NB4 (cell line): ENCODE data around the gene HADH.
A peak's percentile ranks its signal among the peaks of the same experiment; 100 is the strongest.
"Not testable (repeated sequence)": the region's sequence is repeated elsewhere in the genome, so short reads cannot be mapped to it uniquely, and the experiment has no call there.

ENCODE experiments used
- DNase-seq: peaks from one replicate; pipeline ENCODE4 v3.0.0; 2010; ENCODE audit warnings: low read depth
- H3K4me3 ChIP-seq: one replicate; pipeline ENCODE4 v1.5.1; 2011; ENCODE audit warnings: mild to moderate bottlenecking, low read depth, low read length, moderate library complexity
- MYC ChIP-seq: IDR thresholded peaks from 2 replicates; pipeline ENCODE4 v1.6.1; 2011; ENCODE audit warnings: low read depth, low read length
- POLR2A ChIP-seq: IDR thresholded peaks from 2 replicates; pipeline ENCODE4 v1.6.1; 2011; ENCODE audit warnings: mild to moderate bottlenecking; ENCODE audit not compliant: insufficient read length; ENCODE audit errors: extremely low read depth
- TF ChIP-seq, protein P1 (sequence below): IDR thresholded peaks from one replicate; pipeline ENCODE4 v1.5.1; 2012; ENCODE audit warnings: low read depth, low read length
- TF ChIP-seq, protein P2 (sequence below): IDR thresholded peaks from 2 replicates; pipeline ENCODE4 v1.6.1; 2011; ENCODE audit warnings: low read depth, low read length

The HADH gene

GRCh38 chr4:108007984-108008383 is 18.3 kb downstream of the HADH start:
- no peak overlapping the region for H3K4me3 ChIP-seq
- no peak for DNase-seq
- TF ChIP-seq MYC (no peak), POLR2A (no peak)

DNA sequence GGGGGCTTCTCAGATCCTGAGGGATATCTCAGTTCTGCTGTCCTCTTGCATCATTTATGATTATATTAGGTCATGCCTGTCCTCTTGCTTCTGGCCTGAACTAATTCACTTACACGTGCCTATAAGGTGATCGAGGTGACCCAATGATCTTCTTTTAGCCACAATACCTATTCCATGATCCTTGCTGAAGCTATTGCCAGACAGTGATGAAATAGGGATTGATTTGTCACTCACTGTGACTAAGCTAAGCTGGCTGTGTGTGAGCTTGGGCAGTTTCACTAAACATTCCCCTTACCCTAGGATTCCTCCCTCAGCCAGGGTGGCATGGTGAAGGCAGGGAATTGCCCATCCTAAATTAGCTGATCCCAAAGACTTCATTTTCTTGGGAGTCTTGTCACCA is 19.0 kb downstream of the HADH start:
- DNase-seq, result no peak
- no peak overlapping the region for H3K4me3 ChIP-seq
- no peak for TF ChIP-seq MYC

DNA sequence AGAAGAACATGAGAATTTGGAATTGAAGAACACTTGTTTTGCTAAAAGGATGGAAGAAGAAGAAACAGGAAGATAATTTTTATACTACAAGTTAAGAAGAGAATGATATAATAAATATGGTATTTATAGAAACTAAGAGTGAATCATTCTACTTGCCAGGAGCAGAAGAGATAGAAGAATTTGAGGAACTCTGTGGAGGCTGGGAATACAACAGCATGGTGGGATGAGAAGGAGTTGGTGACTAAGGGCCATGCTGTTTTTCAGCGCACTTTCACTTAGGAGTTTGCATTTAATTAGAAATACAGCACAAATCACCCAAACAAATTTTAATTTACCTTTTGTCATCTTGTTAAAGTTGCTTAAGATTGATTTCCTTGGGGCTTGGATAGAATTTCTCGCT is 20.5 kb downstream of the HADH start:
- no peak overlapping the region for H3K4me3 ChIP-seq
- TF ChIP-seq POLR2A (no peak), MYC (no peak)
- TF ChIP-seq, protein P1, sequence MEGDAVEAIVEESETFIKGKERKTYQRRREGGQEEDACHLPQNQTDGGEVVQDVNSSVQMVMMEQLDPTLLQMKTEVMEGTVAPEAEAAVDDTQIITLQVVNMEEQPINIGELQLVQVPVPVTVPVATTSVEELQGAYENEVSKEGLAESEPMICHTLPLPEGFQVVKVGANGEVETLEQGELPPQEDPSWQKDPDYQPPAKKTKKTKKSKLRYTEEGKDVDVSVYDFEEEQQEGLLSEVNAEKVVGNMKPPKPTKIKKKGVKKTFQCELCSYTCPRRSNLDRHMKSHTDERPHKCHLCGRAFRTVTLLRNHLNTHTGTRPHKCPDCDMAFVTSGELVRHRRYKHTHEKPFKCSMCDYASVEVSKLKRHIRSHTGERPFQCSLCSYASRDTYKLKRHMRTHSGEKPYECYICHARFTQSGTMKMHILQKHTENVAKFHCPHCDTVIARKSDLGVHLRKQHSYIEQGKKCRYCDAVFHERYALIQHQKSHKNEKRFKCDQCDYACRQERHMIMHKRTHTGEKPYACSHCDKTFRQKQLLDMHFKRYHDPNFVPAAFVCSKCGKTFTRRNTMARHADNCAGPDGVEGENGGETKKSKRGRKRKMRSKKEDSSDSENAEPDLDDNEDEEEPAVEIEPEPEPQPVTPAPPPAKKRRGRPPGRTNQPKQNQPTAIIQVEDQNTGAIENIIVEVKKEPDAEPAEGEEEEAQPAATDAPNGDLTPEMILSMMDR, result no peak
- TF ChIP-seq, protein P2, sequence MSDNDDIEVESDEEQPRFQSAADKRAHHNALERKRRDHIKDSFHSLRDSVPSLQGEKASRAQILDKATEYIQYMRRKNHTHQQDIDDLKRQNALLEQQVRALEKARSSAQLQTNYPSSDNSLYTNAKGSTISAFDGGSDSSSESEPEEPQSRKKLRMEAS, result no peak
- no peak for DNase-seq

- DNase-seq, result not testable (repeated sequence)
These were observed 22.7 kb downstream of the HADH start for GRCh38 chr4:108012382-108012781.

GRCh38 chr4:108013327-108013726 is 23.6 kb downstream of the HADH start:
- H3K4me3 ChIP-seq, result no peak overlapping the region
- DNase-seq, result no peak
- TF ChIP-seq MYC (no peak), POLR2A (no peak)
- TF ChIP-seq, protein P1, result no peak
- TF ChIP-seq, protein P2, result no peak

More at GRCh38 chr4:108012382-108012781, 22.7 kb downstream of the HADH start:
- not testable (repeated sequence) for H3K4me3 ChIP-seq

DNA sequence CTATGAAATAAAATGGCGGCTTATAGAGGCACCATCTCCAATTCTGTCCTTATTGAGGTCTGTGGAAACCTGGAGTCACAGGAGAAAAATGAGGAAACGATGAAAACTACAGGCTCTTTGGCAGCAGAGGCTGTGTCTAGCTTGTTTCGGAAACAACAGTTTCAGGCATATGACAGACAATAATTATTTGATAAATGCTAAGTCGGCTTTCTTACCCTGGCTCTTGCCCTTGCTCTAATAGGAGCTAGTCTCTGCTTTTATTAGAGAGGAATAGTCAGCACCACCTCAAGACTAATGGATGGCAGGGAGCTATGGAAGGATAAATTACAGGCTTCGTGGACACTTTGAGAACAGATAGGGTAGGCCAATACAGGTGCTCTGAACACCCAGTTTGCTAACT is 24.3 kb downstream of the HADH start:
- DNase-seq, result no peak
- no peak overlapping the region for H3K4me3 ChIP-seq
- TF ChIP-seq, protein P2, result no peak
- TF ChIP-seq MYC, result no peak
- TF ChIP-seq, protein P1, result no peak
- TF ChIP-seq POLR2A, result no peak

- TF ChIP-seq POLR2A, result no peak
- TF ChIP-seq, protein P1, result peak; percentile 72
These were observed 28.6 kb downstream of the HADH start for GRCh38 chr4:108018040-108018883.

More at GRCh38 chr4:108018040-108018883, 28.6 kb downstream of the HADH start:
- no peak overlapping the region for H3K4me3 ChIP-seq
- DNase-seq, result peak; percentile 70
